RWPE1 (cell line): ENCODE results near the gene BABAM2.

Experiments
- CTCF ChIA-PET: fragments of 350-600 bp; sonication (Branson Sonifier 250); formaldehyde crosslinking; extraction: SDS; loops from one replicate; lab custom pipeline; 2021; lab: Yijun Ruan, JAX
- POLR2A ChIA-PET: fragments of 400-600 bp; formaldehyde crosslinking; extraction: SDS; loops from one replicate; lab custom pipeline; 2020; ENCODE audit warnings: antibody characterized with exemption; ENCODE audit not compliant: low non-redundant PET; lab: Yijun Ruan, JAX
- DNase-seq: peaks from one replicate; pipeline ENCODE4 v3.0.0; 2012; ENCODE audit warnings: low spot score
- H3K27ac ChIP-seq: fragments of 450-650 bp; 2 replicates; pipeline ENCODE4 v1.5.1; 2017
- TF ChIP-seq, protein P1 (sequence below): fragments of 450-650 bp; conservative IDR thresholded peaks from 2 replicates; pipeline ENCODE4 v1.5.1; 2017; ENCODE audit warnings: low read depth, mild to moderate bottlenecking

BABAM2 gene

DNA sequence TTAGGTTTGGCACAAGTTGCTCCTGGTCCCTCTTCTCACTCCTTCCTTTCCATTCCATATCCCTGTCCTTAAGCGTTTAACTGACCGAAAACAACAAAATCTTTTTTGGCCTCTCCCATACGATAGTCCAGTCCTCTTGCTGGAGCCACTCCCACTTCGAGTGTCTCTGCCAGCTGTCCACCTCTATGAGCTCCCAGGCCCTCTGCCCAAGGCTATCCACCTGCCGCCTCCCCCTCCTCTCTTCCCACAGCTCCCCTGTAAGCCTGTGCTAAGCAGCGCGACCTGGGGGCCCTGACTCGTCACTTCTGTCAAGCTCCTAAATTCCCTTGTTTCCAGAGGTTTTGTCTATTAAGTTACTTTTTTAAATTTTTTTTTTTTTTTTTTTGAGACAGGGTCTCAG lies 455.1 kb downstream of the BABAM2 start:
- TF ChIP-seq, protein P1, sequence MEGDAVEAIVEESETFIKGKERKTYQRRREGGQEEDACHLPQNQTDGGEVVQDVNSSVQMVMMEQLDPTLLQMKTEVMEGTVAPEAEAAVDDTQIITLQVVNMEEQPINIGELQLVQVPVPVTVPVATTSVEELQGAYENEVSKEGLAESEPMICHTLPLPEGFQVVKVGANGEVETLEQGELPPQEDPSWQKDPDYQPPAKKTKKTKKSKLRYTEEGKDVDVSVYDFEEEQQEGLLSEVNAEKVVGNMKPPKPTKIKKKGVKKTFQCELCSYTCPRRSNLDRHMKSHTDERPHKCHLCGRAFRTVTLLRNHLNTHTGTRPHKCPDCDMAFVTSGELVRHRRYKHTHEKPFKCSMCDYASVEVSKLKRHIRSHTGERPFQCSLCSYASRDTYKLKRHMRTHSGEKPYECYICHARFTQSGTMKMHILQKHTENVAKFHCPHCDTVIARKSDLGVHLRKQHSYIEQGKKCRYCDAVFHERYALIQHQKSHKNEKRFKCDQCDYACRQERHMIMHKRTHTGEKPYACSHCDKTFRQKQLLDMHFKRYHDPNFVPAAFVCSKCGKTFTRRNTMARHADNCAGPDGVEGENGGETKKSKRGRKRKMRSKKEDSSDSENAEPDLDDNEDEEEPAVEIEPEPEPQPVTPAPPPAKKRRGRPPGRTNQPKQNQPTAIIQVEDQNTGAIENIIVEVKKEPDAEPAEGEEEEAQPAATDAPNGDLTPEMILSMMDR = no peak
- POLR2A ChIA-PET = no interaction called here
- CTCF ChIA-PET = interaction anchor here (0.6 kb wide), 1 partner anchor 361 kb away, joined by 3 read pairs; no protein-coding TSS in a partner anchor
- no peak for DNase-seq
- no peak overlapping the region for H3K27ac ChIP-seq

DNA sequence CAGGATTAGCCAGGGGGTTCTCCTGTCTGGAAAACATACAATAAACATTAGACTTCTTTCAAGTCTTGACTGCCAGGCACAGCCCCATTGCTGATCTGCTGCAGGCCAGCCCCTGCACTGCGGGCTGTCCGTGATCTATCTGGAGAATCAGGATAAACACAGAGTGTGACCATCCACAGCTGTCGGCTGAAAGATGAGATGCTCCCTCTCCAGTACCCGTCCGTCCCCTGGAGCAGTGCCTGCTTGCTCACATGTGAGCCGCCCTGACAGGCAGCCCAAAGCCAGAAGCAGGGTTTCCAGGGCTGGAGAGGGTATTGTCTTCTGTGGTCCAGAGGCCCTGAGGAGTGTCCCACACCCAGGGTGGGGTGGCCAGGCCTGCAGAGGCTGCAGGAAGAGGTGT lies 456.1 kb downstream of the BABAM2 start:
- CTCF ChIA-PET = interaction anchor here (0.6 kb wide), 1 partner anchor 198 kb away, joined by 4 read pairs; no protein-coding TSS in a partner anchor
- TF ChIP-seq, protein P1 = no peak
- POLR2A ChIA-PET = no interaction called here
- peak overlapping the region; percentile 38 for H3K27ac ChIP-seq
- DNase-seq = no peak

DNA sequence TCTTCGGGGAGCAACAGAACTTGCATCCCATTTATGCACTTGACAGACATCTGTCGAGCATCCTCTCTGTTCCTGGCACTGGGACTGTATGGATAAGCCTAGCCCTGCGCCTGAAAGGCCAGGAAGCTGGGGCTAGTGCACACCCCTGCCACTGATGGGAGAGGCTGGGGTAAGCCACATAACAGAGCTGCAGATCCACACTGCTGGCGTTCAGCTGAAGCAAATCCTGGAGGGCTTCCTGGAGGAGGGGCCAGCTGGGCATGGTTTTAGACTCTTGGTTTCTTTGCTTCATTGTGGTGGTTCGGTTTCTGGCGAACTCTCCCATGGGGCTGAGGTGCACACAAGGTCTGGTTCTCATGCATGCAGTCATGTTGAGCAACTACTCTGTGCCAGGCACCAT lies 456.7 kb downstream of the BABAM2 start:
- TF ChIP-seq, protein P1 = no peak
- POLR2A ChIA-PET = no interaction called here
- peak overlapping the region; percentile 38 for H3K27ac ChIP-seq
- no peak for DNase-seq
- CTCF ChIA-PET = interaction anchor here (0.6 kb wide), 1 partner anchor 199 kb away, joined by 4 read pairs; no protein-coding TSS in a partner anchor

DNA sequence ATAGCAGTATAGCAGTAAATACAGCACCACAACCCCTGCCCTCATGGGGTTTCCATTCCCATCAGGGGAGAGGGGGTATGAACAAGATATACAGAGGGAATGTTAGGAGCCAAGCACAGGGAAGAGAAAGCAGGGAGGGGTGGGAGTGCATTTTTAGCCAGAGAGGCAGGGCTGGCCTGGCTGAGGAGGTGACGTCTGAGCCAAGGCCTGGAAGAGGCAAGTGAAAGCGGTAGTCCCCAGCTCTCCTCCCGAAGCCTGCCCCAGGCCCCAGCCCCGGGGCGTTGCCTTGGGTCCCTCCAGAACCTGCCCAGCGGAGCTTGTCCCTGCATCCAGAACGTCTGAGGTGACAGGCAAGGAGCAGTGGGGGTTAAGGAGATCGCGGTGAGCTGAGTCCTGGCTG lies 457.1 kb downstream of the BABAM2 start:
- no peak for DNase-seq
- H3K27ac ChIP-seq = 0 out of 2 replicates have a peak overlapping the region, but pooled peaks have one; percentile 38
- ChIA-PET POLR2A (no interaction called here), CTCF (no interaction called here)
- TF ChIP-seq, protein P1 = no peak

DNA sequence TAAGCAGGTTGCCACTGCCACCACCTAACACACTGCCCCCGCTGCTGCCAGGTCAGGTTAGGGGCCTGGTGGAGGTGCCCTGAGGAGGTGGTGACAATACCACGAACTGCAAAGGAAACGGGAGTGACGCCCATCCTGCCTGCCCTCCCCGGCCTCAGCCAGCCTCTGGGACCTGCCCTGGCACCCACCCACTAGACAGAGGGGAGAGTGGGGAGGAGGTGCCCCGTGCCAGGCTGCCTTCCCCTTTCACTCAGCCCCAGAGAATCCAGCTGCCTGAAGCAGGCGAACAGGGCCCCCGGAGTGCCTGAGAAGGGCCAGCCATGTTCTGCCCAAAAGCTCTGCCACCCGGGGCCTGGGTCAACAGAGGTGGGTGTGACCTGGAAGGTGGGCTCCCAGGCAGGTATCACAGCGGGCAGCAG lies 457.6 kb downstream of the BABAM2 start:
- TF ChIP-seq, protein P1 = no peak
- DNase-seq = no peak
- ChIA-PET POLR2A (no interaction called here), CTCF (no interaction called here)
- H3K27ac ChIP-seq = peak overlapping the region; percentile 38; the same call in 1 of the 2 replicates

DNA sequence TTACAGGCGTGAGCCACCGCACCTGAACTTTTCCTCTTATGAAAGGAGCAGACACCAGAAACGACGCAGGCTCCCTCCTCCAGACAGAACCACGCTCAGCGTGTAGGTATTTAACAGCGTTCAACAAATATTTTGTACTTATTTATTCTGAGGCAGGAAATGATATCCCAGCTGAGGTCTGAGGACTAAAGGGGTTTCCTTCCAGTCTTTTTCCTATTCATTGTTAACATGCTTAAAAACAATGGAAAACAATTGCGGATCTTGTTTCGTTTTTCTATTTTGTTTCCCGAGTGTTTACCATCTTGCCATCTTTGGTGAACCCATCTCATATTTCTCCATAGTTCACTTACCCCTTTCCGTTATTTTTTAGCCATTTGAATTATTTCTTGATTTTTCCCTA lies 458.4 kb downstream of the BABAM2 start:
- no peak for DNase-seq
- CTCF ChIA-PET = no interaction called here
- TF ChIP-seq, protein P1 = no peak
- H3K27ac ChIP-seq = no peak overlapping the region
- POLR2A ChIA-PET = no interaction called here
